C4-2B (cell line): Measurements from ENCODE around the gene GRIN3B.

Experiments used
- CTCF ChIP-seq: fragments of 450-650 bp; conservative IDR thresholded peaks from 2 replicates; pipeline ENCODE4 v1.5.1; 2017; ENCODE audit warnings: mild to moderate bottlenecking
- ZFX ChIP-seq: fragments of 450-650 bp; IDR thresholded peaks from 2 replicates; pipeline ENCODE4 v1.6.1; 2017

- TF ChIP-seq CTCF = no peak
- TF ChIP-seq ZFX = no peak
These were observed 27.9 kb upstream of the GRIN3B start for GRCh38 chr19:972281-972680.
